ENCODE results near the gene TMEM266.

DNA sequence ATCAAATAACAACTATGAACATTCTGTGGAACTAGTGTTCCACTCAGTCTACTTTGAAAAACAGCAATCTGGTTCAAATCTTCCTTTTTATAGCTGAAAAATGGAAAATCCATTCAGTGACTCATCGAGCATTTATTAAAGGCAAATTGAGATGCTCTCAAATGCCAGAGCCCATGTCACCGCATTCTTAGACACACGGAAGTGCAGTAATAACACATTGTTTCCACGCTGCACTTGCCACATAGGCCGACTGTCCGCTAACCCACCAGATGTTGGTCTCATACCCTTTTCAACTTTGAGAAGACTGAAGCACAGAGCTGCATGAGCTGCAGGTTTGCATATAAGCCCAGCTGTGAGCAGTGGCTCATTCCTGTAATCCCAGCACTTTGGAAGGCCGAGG is 95.9 kb downstream of the TMEM266 start:
- TF ChIP-seq, protein P1, sequence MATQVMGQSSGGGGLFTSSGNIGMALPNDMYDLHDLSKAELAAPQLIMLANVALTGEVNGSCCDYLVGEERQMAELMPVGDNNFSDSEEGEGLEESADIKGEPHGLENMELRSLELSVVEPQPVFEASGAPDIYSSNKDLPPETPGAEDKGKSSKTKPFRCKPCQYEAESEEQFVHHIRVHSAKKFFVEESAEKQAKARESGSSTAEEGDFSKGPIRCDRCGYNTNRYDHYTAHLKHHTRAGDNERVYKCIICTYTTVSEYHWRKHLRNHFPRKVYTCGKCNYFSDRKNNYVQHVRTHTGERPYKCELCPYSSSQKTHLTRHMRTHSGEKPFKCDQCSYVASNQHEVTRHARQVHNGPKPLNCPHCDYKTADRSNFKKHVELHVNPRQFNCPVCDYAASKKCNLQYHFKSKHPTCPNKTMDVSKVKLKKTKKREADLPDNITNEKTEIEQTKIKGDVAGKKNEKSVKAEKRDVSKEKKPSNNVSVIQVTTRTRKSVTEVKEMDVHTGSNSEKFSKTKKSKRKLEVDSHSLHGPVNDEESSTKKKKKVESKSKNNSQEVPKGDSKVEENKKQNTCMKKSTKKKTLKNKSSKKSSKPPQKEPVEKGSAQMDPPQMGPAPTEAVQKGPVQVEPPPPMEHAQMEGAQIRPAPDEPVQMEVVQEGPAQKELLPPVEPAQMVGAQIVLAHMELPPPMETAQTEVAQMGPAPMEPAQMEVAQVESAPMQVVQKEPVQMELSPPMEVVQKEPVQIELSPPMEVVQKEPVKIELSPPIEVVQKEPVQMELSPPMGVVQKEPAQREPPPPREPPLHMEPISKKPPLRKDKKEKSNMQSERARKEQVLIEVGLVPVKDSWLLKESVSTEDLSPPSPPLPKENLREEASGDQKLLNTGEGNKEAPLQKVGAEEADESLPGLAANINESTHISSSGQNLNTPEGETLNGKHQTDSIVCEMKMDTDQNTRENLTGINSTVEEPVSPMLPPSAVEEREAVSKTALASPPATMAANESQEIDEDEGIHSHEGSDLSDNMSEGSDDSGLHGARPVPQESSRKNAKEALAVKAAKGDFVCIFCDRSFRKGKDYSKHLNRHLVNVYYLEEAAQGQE (tag by site-specific recombination; IDR thresholded peaks at IDR 0.05), result no peak
- TF ChIP-seq ZNF214 (tag by site-specific recombination; IDR thresholded peaks at IDR 0.05; ENCODE audit: borderline replicate concordance) (no peak), ZNF549 (tag by site-specific recombination; IDR thresholded peaks at IDR 0.05) (no peak), ZNF777 (tag by site-specific recombination; IDR thresholded peaks at IDR 0.05; ENCODE audit: borderline replicate concordance) (no peak), SETDB1 (IDR thresholded peaks at IDR 0.05; ENCODE audit: insufficient read length, low read length) (no peak), ZNF707 (tag by site-specific recombination; IDR thresholded peaks at IDR 0.05) (no peak), ZNF155 (tag by site-specific recombination; IDR thresholded peaks at IDR 0.05) (no peak), ZNF785 (tag by site-specific recombination; IDR thresholded peaks at IDR 0.05) (no peak)
- TF ChIP-seq, protein P2, sequence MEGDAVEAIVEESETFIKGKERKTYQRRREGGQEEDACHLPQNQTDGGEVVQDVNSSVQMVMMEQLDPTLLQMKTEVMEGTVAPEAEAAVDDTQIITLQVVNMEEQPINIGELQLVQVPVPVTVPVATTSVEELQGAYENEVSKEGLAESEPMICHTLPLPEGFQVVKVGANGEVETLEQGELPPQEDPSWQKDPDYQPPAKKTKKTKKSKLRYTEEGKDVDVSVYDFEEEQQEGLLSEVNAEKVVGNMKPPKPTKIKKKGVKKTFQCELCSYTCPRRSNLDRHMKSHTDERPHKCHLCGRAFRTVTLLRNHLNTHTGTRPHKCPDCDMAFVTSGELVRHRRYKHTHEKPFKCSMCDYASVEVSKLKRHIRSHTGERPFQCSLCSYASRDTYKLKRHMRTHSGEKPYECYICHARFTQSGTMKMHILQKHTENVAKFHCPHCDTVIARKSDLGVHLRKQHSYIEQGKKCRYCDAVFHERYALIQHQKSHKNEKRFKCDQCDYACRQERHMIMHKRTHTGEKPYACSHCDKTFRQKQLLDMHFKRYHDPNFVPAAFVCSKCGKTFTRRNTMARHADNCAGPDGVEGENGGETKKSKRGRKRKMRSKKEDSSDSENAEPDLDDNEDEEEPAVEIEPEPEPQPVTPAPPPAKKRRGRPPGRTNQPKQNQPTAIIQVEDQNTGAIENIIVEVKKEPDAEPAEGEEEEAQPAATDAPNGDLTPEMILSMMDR (tag by site-specific recombination; IDR thresholded peaks at IDR 0.05), result no peak
- TF ChIP-seq, protein P3, sequence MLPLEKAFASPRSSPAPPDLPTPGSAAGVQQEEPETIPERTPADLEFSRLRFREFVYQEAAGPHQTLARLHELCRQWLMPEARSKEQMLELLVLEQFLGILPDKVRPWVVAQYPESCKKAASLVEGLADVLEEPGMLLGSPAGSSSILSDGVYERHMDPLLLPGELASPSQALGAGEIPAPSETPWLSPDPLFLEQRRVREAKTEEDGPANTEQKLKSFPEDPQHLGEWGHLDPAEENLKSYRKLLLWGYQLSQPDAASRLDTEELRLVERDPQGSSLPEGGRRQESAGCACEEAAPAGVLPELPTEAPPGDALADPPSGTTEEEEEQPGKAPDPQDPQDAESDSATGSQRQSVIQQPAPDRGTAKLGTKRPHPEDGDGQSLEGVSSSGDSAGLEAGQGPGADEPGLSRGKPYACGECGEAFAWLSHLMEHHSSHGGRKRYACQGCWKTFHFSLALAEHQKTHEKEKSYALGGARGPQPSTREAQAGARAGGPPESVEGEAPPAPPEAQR (tag by site-specific recombination; IDR thresholded peaks at IDR 0.05), result no peak
